Mesothelial cell of epicardium (in vitro differentiated cells): ENCODE data around the gene IDS. TPM values are rescaled to one million over a fixed set of nuclear protein-coding genes. Genes with fewer than 3 reads are reported as not detected.
A peak's percentile ranks its signal among the peaks of the same experiment; 100 is the strongest.
"Not testable (repeated sequence)": the region's sequence is repeated elsewhere in the genome, so short reads cannot be mapped to it uniquely, and the experiment has no call there.

Experiments used
- DNase-seq, 2 experiments: peaks; one replicate each; pipeline ENCODE4 v3.0.0; 2021; ENCODE audit warnings: low spot score in 2 of 2; ENCODE audit not compliant: unreplicated experiment in 2 of 2
- H3K27ac Mint-ChIP-seq: 2 replicates; pipeline ENCODE4 v1.8.0; 2021; ENCODE audit warnings: mixed read lengths
- H3K27me3 Mint-ChIP-seq: 2 replicates; pipeline ENCODE4 v1.8.0; 2021; ENCODE audit warnings: low read depth, mixed read lengths
- H3K36me3 Mint-ChIP-seq: 2 replicates; pipeline ENCODE4 v1.8.0; 2021; ENCODE audit warnings: mixed read lengths
- H3K4me1 Mint-ChIP-seq: 2 replicates; pipeline ENCODE4 v1.8.0; 2021; ENCODE audit warnings: mixed read lengths
- H3K4me3 Mint-ChIP-seq: 2 replicates; pipeline ENCODE4 v1.8.0; 2021; ENCODE audit warnings: mild to moderate bottlenecking, moderate library complexity, mixed read lengths
- H3K9me3 Mint-ChIP-seq: 2 replicates; pipeline ENCODE4 v1.8.0; 2021; ENCODE audit warnings: mixed read lengths
- CTCF ChIP-seq: fragments of 200-600 bp; sonication (generic); IDR thresholded peaks from one replicate; pipeline ENCODE4 v1.5.0; 2021; ENCODE audit warnings: antibody characterized with exemption; ENCODE audit not compliant: unreplicated experiment
- total RNA-seq: library from RNA; stranded (reverse); gene quantifications from 3 replicates; pipeline ENCODE4 v1.2.1, GENCODE V29; 2021

IDS gene
- total RNA-seq, 1 donor from 2014 or later, result 43.3 TPM

- TF ChIP-seq CTCF, result no peak
- H3K27ac Mint-ChIP-seq, result no peak overlapping the region
- no peaks in the 10 kb centered on the region for H3K4me1 Mint-ChIP-seq
- peaks cover 3% of the 10 kb centered on the region for H3K9me3 Mint-ChIP-seq
- H3K27me3 Mint-ChIP-seq, result no peaks in the 10 kb centered on the region
- peaks cover 27% of the 10 kb centered on the region for H3K36me3 Mint-ChIP-seq
- no peak overlapping the region for H3K4me3 Mint-ChIP-seq
- no peak for DNase-seq
Measured at GRCh38 chrX:149491812-149492211, 13.3 kb downstream of the IDS start.

GRCh38 chrX:149490100-149490499 is 15.0 kb downstream of the IDS start:
- no peaks in the 10 kb centered on the region for H3K4me1 Mint-ChIP-seq
- DNase-seq, result no peak
- H3K4me3 Mint-ChIP-seq, result no peak overlapping the region
- TF ChIP-seq CTCF, result no peak
- peaks cover 33% of the 10 kb centered on the region for H3K36me3 Mint-ChIP-seq
- no peaks in the 10 kb centered on the region for H3K27me3 Mint-ChIP-seq
- H3K27ac Mint-ChIP-seq, result no peak overlapping the region
- H3K9me3 Mint-ChIP-seq, result peaks cover 13% of the 10 kb centered on the region

- DNase-seq, H3K4me1 Mint-ChIP-seq, H3K27ac Mint-ChIP-seq, H3K27me3 Mint-ChIP-seq, H3K4me3 Mint-ChIP-seq: not testable (repeated sequence)
- peaks cover 19% of the 10 kb centered on the region for H3K9me3 Mint-ChIP-seq
- H3K36me3 Mint-ChIP-seq, result peaks cover 37% of the 10 kb centered on the region
Measured at GRCh38 chrX:149488411-149489052, 16.6 kb downstream of the IDS start.

- H3K27me3 Mint-ChIP-seq, DNase-seq, H3K4me1 Mint-ChIP-seq, H3K27ac Mint-ChIP-seq, H3K4me3 Mint-ChIP-seq: not testable (repeated sequence)
- Mint-ChIP-seq H3K36me3 (peaks cover 39% of the 10 kb centered on the region), H3K9me3 (peaks cover 22% of the 10 kb centered on the region)
Measured at GRCh38 chrX:149488008-149488407, 17.1 kb downstream of the IDS start.

- Mint-ChIP-seq H3K4me1 (no peaks in the 10 kb centered on the region), H3K4me3 (no peak overlapping the region), H3K27me3 (no peaks in the 10 kb centered on the region), H3K36me3 (peaks cover 39% of the 10 kb centered on the region), H3K9me3 (peaks cover 22% of the 10 kb centered on the region), H3K27ac (no peak overlapping the region)
- no peak for DNase-seq
- peak; percentile 55 for TF ChIP-seq CTCF
Measured at GRCh38 chrX:149487292-149487691, 17.8 kb downstream of the IDS start.

GRCh38 chrX:149476513-149476912 is 28.6 kb downstream of the IDS start:
- Mint-ChIP-seq H3K9me3 (peaks cover 25% of the 10 kb centered on the region), H3K4me1 (no peaks in the 10 kb centered on the region), H3K36me3 (peaks cover 22% of the 10 kb centered on the region), H3K27me3 (peaks cover 7% of the 10 kb centered on the region), H3K27ac (no peak overlapping the region), H3K4me3 (no peak overlapping the region)
- no peak for TF ChIP-seq CTCF
- DNase-seq, result no peak

GRCh38 chrX:149473966-149474365 is 31.1 kb downstream of the IDS start:
- no peak for TF ChIP-seq CTCF
- Mint-ChIP-seq H3K36me3 (peaks cover 9% of the 10 kb centered on the region), H3K4me1 (peaks cover 2% of the 10 kb centered on the region), H3K27me3 (peaks cover 12% of the 10 kb centered on the region), H3K4me3 (no peak overlapping the region), H3K27ac (no peak overlapping the region), H3K9me3 (peaks cover 19% of the 10 kb centered on the region)
- no peak for DNase-seq
